Right renal pelvis (tissue), 4 donors: ENCODE data around the gene ARHGAP15. TPM values are rescaled to one million over a fixed set of nuclear protein-coding genes. Genes with fewer than 3 reads are reported as not detected.

Source experiments
- DNase-seq, 4 donors: peaks; one replicate each; pipeline ENCODE4 v3.0.0-alpha.2; 2013; ENCODE audit warnings: low read depth in 4 of 4, low spot score in 3 of 4, missing footprints in 1 of 4
- polyA plus RNA-seq, 4 donors: library from polyadenylated mRNA; unstranded; fragments of 120-200 nt; gene quantifications; one replicate each; pipeline ENCODE4 v1.2.1, GENCODE V29; 2013; ENCODE audit not compliant: insufficient read length in 4 of 4

ARHGAP15 gene
- polyA plus RNA-seq, 4 donors = 4.3 to 7.5 (median 6.1) TPM

GRCh38 chr2:143163499-143163898 lies 34.3 kb downstream of the ARHGAP15 start:
- DNase-seq = no peak

- no peak for DNase-seq
Measured at GRCh38 chr2:143165291-143165690, 36.1 kb downstream of the ARHGAP15 start.

DNA sequence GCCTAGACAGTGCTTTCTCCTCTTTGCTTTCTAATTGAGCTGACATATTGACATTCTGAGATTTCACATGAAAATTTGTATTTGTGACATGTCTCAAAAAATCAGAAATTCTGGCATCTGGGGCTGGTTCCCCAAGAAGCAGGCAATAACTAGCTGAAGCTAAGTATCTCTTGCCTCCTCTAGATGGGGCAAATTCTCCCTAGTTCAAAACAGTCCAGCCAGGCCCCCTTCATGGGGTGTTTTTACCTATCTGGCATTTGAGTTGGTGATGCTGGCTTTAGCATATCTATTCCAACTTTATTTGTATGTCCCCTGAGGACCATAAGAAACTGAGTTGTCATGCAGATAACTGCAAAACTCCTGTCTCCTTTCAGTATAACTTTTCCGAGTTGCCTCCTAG lies 39.9 kb downstream of the ARHGAP15 start:
- DNase-seq = no peak

DNA sequence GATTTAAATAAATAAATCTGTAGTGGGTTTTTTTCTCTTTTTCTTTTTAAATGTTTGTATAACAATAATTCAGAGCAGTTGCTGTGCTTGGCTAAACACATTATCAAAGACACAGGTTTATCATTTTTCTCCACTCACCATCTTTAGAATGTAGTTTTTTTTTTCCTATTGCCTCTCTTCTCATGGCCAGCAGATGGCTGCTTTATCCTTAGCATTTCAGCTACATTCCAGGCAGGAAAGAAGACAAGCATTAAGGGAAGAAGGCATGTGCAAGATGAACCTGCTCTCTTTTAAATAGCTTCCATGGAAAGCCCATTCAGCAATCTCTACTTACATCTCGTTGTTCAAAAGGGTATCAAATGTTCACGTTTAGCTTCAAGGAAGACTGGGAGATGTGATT lies 42.6 kb downstream of the ARHGAP15 start:
- DNase-seq = no peak

DNA sequence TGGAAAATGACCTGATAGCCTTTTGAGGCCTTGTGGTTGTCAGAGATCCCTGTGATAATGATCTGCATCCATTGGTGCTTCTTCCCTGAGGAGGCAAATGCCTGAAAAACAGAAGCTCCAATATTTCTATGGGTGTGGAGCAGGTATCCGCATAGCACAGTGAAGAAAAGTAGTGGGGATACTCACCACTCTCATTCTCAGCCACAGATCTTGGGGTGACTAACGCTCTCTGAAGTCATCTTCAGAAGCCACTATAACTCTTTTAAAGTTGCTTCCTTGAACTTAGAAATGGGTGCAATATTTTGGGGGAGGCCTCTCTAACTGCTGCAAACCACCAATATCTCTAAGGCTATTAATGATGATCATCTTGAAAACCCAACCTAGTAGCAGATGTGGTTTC lies 46.2 kb downstream of the ARHGAP15 start:
- no peak for DNase-seq

DNA sequence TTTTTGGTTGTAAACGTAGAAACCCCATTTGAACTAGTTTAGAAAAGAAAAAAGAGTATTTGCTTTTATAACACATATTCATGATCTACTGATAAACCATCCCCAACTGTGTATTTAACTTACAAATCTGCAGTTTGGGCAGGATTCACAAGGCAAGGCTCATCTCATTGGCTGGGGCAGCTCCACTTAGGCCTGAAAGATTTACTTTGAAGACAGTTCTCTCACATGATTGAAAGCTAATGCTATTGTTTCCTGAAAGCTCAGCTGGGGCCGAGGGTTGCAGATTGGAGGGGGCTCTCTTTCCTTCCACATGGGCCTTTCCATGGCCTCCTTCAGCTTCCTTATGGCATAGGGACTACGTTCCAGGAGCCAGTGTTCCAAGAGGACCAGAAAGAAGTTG lies 47.4 kb downstream of the ARHGAP15 start:
- no peak for DNase-seq

GRCh38 chr2:143177096-143177786 lies 48.0 kb downstream of the ARHGAP15 start:
- no peak for DNase-seq

DNA sequence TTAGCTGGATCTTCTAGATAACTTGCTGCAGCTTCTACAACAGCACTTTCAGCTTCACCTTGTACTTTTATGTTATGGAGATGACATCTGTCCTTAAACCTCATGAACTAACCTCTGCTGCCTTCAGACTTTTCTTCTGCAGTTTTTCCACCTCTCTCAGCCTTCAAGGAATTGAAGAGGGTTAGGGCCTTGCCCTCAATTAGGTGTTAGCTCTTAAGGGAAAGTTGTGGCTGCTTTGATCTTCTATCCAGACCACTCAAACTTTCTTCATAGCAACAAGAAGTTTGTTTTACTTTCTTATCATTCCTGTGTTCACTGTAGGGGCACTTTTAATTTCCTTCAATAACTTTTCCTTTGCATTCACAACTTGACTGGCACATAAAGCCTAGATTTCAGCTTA lies 52.3 kb downstream of the ARHGAP15 start:
- no peak for DNase-seq

GRCh38 chr2:143182649-143183048 lies 53.4 kb downstream of the ARHGAP15 start:
- DNase-seq = no peak

GRCh38 chr2:143183804-143184463 lies 54.7 kb downstream of the ARHGAP15 start:
- DNase-seq = no peak

GRCh38 chr2:143186876-143187275 lies 57.7 kb downstream of the ARHGAP15 start:
- DNase-seq = no peak

DNA sequence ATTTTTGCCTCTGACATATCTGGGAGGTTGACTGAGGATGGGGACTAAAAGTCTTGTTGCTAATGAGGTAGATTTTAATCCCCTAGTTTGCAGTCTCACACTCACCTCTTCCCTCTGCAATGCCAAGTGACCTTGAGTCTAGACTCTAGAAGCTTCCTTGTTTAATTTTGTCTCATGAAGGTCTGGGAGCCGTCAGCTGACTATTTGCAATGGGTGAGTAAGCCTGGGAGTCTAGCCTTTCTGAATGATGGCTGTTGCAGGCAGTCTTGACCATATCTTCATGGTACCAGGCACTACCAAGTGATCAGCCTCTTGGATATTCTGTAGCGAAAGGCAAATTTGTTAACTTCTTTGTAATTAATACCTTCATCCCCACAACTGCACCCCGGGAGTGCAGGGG lies 61.2 kb downstream of the ARHGAP15 start:
- no peak for DNase-seq

DNA sequence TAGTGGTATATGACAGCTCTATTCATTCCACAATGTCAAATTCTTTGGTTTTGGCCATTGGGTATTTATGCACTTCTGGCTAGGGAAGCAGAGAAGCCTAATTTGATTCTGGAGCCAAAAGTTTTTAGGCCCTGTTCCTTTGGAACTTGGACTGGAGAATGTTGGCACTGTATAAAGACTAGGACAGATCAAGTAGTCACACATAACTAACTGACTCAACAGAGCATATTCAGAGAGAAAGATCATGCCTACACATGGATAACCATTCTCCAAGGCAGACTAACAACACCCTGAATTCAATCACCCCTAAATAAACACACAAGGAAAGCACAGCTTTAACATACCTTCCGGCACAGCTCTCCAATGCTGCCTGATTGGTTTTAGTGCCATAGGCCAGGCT lies 62.9 kb downstream of the ARHGAP15 start:
- no peak for DNase-seq

DNA sequence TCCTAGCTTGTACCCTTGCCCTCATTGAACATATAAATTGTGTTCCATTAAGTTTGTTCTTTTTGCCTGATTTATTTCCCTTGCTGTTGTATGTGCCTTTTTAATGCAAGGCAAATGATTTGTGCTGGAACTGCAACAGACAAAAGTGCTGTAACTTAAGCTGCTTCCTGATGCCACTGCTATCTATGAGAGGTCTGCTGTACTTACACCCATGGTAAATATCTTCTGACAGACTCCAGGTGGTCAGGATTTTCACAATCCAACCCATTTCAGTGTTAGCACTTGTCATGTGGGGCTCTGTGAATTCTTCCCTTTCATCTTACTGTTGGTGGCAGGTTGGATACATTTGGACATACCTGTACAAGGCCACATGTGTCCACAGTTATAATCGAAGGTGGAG lies 63.5 kb downstream of the ARHGAP15 start:
- DNase-seq = no peak

DNA sequence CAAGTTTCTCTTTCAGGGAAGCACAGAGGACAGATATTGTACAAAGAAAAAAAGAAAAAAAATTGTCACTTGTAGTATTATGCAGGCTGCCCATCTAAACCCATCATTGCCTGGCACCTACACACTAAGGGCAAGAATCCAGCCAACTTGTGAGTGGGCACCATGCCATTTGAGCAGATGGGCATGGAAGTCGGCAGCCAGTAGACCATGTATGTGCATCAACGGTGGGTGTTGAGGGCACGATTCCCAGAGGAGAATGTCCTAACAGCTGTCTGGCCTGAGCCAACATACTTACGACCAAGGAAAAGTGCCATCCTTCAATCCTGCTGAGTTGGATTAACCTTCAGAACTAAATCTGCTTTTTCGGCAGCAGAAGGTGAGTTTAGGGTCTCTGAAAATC lies 63.9 kb downstream of the ARHGAP15 start:
- no peak for DNase-seq

DNA sequence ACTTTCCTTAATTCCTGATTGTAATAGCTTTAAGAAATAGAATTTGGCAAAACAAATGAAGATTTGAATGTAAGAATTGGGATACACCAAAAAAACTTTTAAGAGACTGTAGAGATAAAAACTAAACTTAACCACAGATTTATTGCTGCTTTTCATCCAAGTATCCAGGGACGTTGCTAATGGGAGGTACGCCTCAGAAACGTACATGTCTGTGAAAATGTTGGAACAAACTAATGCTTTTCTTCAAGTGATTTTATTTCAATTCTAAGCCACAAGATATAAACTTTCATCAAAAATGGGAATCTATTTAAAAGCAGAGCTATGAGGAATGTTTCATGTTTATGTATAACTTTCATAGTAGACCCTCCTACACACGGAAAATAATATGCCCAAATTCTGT lies 66.3 kb downstream of the ARHGAP15 start:
- DNase-seq = no peak

DNA sequence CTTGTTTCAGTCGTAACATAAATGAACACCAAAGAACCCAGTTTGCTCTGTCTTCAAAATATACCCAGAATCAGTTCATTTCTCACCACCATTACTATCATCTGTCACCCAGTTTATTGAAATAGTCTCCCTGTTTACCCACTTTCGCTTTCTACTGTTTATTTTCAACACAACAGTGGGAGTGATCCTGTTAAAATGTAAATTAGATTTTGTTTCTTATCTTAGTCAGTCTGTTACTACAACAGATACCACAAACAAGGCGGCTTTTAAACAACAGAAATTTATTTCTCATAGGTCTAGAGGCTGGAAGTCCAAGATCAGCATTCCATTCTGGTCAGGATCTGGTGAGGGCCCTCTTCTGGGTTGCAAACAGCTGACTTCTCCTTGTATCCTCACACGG lies 74.8 kb downstream of the ARHGAP15 start:
- no peak for DNase-seq

- DNase-seq = no peak
Measured at GRCh38 chr2:143205106-143205764, 76.0 kb downstream of the ARHGAP15 start.

DNA sequence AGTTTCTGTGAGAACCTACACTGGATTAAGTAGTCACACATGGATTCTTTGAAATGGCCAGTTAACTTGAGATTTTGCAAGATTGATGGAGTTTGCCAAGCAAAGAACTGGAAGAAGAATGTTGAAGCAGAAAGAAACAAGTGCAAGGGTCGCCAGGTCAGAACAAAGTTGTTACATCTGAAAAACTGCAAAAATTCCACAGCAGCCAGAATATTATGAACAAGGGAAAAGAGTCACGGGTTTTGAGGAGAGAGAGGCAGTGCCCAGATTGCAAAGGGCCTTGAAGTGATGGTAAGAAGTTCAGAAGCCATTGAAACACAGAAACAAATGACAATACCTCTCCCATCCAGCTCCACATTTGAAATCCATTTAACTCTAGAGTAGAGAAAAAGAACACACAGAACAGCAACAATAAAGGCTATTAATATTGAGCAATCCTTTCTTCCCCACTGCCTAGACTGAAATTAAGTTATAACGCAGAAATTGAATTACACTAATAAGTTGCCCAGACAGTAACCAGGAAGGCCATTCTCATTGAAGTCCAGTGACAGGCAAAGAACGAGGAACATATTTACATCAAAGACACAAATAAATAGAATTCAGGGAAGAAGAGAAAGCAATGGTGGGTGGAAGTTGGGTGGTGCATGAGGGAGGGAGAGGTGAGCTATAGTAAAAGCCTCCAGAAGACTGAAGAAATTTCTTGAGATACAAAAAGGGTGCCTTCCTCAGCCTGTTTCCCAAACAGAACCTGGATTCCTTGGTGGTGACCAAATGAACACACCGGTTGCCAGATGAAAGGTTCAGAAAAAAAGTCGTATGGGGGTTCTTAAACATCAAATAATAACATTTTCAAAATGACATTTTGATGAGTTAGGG lies 80.6 kb downstream of the ARHGAP15 start:
- no peak for DNase-seq

GRCh38 chr2:143210446-143210819 lies 81.2 kb downstream of the ARHGAP15 start:
- DNase-seq = no peak

- DNase-seq = no peak
Measured at GRCh38 chr2:143217512-143218115, 88.4 kb downstream of the ARHGAP15 start.
